ENCODE results near the gene PTPRN2. TPM values are rescaled to one million over a fixed set of nuclear protein-coding genes. Genes with fewer than 3 reads are reported as not detected.

Gene PTPRN2
- total RNA-seq, 1 experiment from 2014 or later, result 2.1 TPM

GRCh38 chr7:158261362-158262235, 326.0 kb downstream of the PTPRN2 start:
- DNase-seq (ENCODE audit: low read depth, low spot score), result no peak
- Histone ChIP-seq H3K9me2 (ENCODE audit: insufficient read depth) (no peaks in the 10 kb centered on the region), H3K27me3 (ENCODE audit: insufficient read depth, low read length) (no peaks in the 10 kb centered on the region), H3K4me1 (ENCODE audit: control insufficient read depth in 1 of 2, insufficient read depth in 2 of 2, low read length in 2 of 2) (no peaks in the 10 kb centered on the region), H3K4me3 (replicated peaks in 1 of 2; ENCODE audit: low read depth in 1 of 2, low read length in 2 of 2) (no peak overlapping the region), H3K4me2 (ENCODE audit: low read length) (no peak overlapping the region), H3K9ac (ENCODE audit: low read length) (no peak overlapping the region), H3K36me3 (ENCODE audit: control insufficient read depth in 1 of 2, insufficient read depth in 2 of 2, low read length in 2 of 2) (no peaks in the 10 kb centered on the region), H4K20me1 (ENCODE audit: insufficient read depth) (no peaks in the 10 kb centered on the region), H3K79me2 (ENCODE audit: insufficient read depth, low read length) (no peaks in the 10 kb centered on the region), H3K27ac (ENCODE audit: low read depth, low read length) (no peak overlapping the region), H2AFZ (ENCODE audit: low read depth, low read length, poor library complexity, severe bottlenecking) (no peak overlapping the region), H3K9me3 (ENCODE audit: control insufficient read depth in 1 of 2, insufficient read depth in 1 of 2, low read depth in 1 of 2, low read length in 2 of 2) (peaks cover 4 to 11% of the 10 kb centered on the region in 2 experiments; a peak in 2 of 4 replicates)
- ChIA-PET POLR2A (no interaction called here), RAD21 (ENCODE audit: low non-redundant PET in 1 of 2, low total read pairs in 2 of 2, uncharacterized antibody in 2 of 2, unreplicated experiment in 2 of 2) (no interaction called here), CTCF (no interaction called here)
- no TSS peak for BruUV-seq (replicated peaks)
- no peak for TF ChIP-seq REST (IDR thresholded peaks at IDR 0.05; ENCODE audit: low read depth)
- TF ChIP-seq MAX (IDR thresholded peaks at IDR 0.05), result no peak
- no peak for TF ChIP-seq CBX3 (IDR thresholded peaks at IDR 0.05; ENCODE audit: low read depth)
- TF ChIP-seq ZBTB33 (IDR thresholded peaks at IDR 0.05; ENCODE audit: extremely low read depth, insufficient replicate concordance, low read length), result no peak
- TF ChIP-seq CEBPB (IDR thresholded peaks at IDR 0.05; ENCODE audit: low read depth), result no peak
- no peak for TF ChIP-seq CTCF (IDR thresholded peaks at IDR 0.05 in 2 of 3, conservative IDR thresholded peaks at IDR 0.05 in 1 of 3; ENCODE audit: borderline replicate concordance in 1 of 3, insufficient read depth in 1 of 3, low read depth in 2 of 3, low read length in 2 of 3)
- TF ChIP-seq TCF7L2 (IDR thresholded peaks at IDR 0.05; ENCODE audit: borderline replicate concordance, extremely low read depth, insufficient read depth, insufficient read length), result no peak
- TF ChIP-seq YY1 (IDR thresholded peaks at IDR 0.05; ENCODE audit: extremely low read depth, insufficient replicate concordance, low read depth, low read length), result no peak
- no peak for TF ChIP-seq SIN3A (IDR thresholded peaks at IDR 0.05; ENCODE audit: low read depth)
- TF ChIP-seq POLR2A (IDR thresholded peaks at IDR 0.05; ENCODE audit: borderline replicate concordance, extremely low read depth, insufficient read depth, insufficient read length), result no peak
- no peak for TF ChIP-seq POLR2AphosphoS5 (IDR thresholded peaks at IDR 0.05; ENCODE audit: low read depth, low read length)
- TF ChIP-seq SRF (IDR thresholded peaks at IDR 0.05; ENCODE audit: low read depth), result no peak
- TF ChIP-seq EZH2phosphoT487 (IDR thresholded peaks at IDR 0.05; ENCODE audit: borderline replicate concordance), result no peak
- TF ChIP-seq RAD21 (IDR thresholded peaks at IDR 0.05; ENCODE audit: low read depth), result no peak
- TF ChIP-seq JUND (IDR thresholded peaks at IDR 0.05), result no peak
- no peak for TF ChIP-seq ZNF274 (IDR thresholded peaks at IDR 0.05; ENCODE audit: low read depth, low read length)
- no peak for TF ChIP-seq ZFX (IDR thresholded peaks at IDR 0.05)
- intact Hi-C loops (cut with micrococcal nuclease), result no loop called here
- no peak for ATAC-seq
